ENCODE results near the gene SPI1.

Gene SPI1

GRCh38 chr11:47378010-47378835, at the start of gene SPI1:
Gene SPI1, minus strand, starts transcription at chr11:47378547. Its CDS starts 194 bp downstream, at chr11:47378353.
- DNase-seq (ENCODE audit: low read depth in 2 of 2): no peak

GRCh38 chr11:47426062-47426956, 48.0 kb upstream of the SPI1 start, which contains the start of gene PSMC3:
Gene PSMC3, minus strand, starts transcription at chr11:47426439. Its CDS starts 160 bp downstream, at chr11:47426279.
- DNase-seq (ENCODE audit: low read depth in 2 of 2): peak; percentile 98 to 99

GRCh38 chr11:47425611-47426010, 47.3 kb upstream of the SPI1 start:
- DNase-seq (ENCODE audit: low read depth in 2 of 2): no peak

- DNase-seq (ENCODE audit: low read depth in 2 of 2): no peak
Observed at GRCh38 chr11:47418454-47419259, 40.3 kb upstream of the SPI1 start.

GRCh38 chr11:47417712-47418111, 39.4 kb upstream of the SPI1 start:
- DNase-seq (ENCODE audit: low read depth in 2 of 2): no peak

- no peak for DNase-seq (ENCODE audit: low read depth in 2 of 2)
Observed at GRCh38 chr11:47415949-47416472, 37.7 kb upstream of the SPI1 start.

- no peak for DNase-seq (ENCODE audit: low read depth in 2 of 2)
Observed at GRCh38 chr11:47415091-47415854, 36.9 kb upstream of the SPI1 start.

GRCh38 chr11:47414685-47415070, 36.3 kb upstream of the SPI1 start:
- DNase-seq (ENCODE audit: low read depth in 2 of 2): no peak

- DNase-seq (ENCODE audit: low read depth in 2 of 2): no peak
Observed at GRCh38 chr11:47413908-47414684, 35.7 kb upstream of the SPI1 start.

GRCh38 chr11:47413351-47413750, 35.0 kb upstream of the SPI1 start:
- DNase-seq (ENCODE audit: low read depth in 2 of 2): no peak

GRCh38 chr11:47411884-47412746, 33.8 kb upstream of the SPI1 start:
- peak; percentile 29 to 54 for DNase-seq (ENCODE audit: low read depth in 2 of 2)

- no peak for DNase-seq (ENCODE audit: low read depth in 2 of 2)
Observed at GRCh38 chr11:47410370-47411264, 32.3 kb upstream of the SPI1 start.

- no peak for DNase-seq (ENCODE audit: low read depth in 2 of 2)
Observed at GRCh38 chr11:47409440-47410369, 31.4 kb upstream of the SPI1 start.

- DNase-seq (ENCODE audit: low read depth in 2 of 2): no peak
Observed at GRCh38 chr11:47408598-47409439, 30.5 kb upstream of the SPI1 start.

- peak; percentile 88 to 89 for DNase-seq (ENCODE audit: low read depth in 2 of 2)
Observed at GRCh38 chr11:47407746-47408590, 29.6 kb upstream of the SPI1 start, which contains the start of gene SLC39A13. Gene SLC39A13, plus strand, starts transcription at chr11:47408590. Its CDS starts 1,505 bp downstream, at chr11:47410095.
